Fibroblast of villous mesenchyme (primary cell): ENCODE results near the gene TELO2. TPM values are rescaled to one million over a fixed set of nuclear protein-coding genes. Genes with fewer than 3 reads are reported as not detected.

Experiments used
- DNase-seq: peaks from one replicate; pipeline ENCODE4 v3.0.0-alpha.2; 2010; ENCODE audit warnings: low read depth
- H3K4me3 ChIP-seq: 2 replicates; pipeline ENCODE4 v1.5.1; 2011; ENCODE audit warnings: low read depth, mild to moderate bottlenecking, low read length
- CTCF ChIP-seq: IDR thresholded peaks from 2 replicates; pipeline ENCODE4 v1.5.1; 2012; ENCODE audit warnings: low read depth, mild to moderate bottlenecking, low read length; ENCODE audit not compliant: insufficient read depth
- total RNA-seq: library from RNA; depleted of rRNA; stranded (reverse); fragments of >200 nt; gene quantifications from 2 replicates; pipeline ENCODE4 v1.2.3, GENCODE V29; 2012

TELO2 gene
- total RNA-seq, 1 donor: 21.6 TPM

- no peak for TF ChIP-seq CTCF
- H3K4me3 ChIP-seq: no peak overlapping the region
- peak; percentile 74 for DNase-seq
Measured at GRCh38 chr16:1532081-1532760, 39.1 kb downstream of the TELO2 start.

GRCh38 chr16:1532771-1533170 is 39.6 kb downstream of the TELO2 start:
- no peak for TF ChIP-seq CTCF
- no peak for DNase-seq
- H3K4me3 ChIP-seq: no peak overlapping the region

- TF ChIP-seq CTCF: no peak
- peak; percentile 90 for DNase-seq
- peak within 1 kb of the TSS; percentile 66 for H3K4me3 ChIP-seq
Measured at GRCh38 chr16:1533443-1533951, 40.3 kb downstream of the TELO2 start, which contains the start of gene TMEM204. Gene TMEM204 (plus strand): TSS chr16:1533666. CDS start chr16:1534276, 610 bp downstream.

GRCh38 chr16:1534021-1535020 is 41.2 kb downstream of the TELO2 start:
- no peak for TF ChIP-seq CTCF
- DNase-seq: peak; percentile 38
- peak overlapping the region; percentile 66 for H3K4me3 ChIP-seq

- peak overlapping the region; percentile 66 for H3K4me3 ChIP-seq
- no peak for TF ChIP-seq CTCF
- peak; percentile 56 for DNase-seq
Measured at GRCh38 chr16:1535391-1536291, 42.5 kb downstream of the TELO2 start.

- DNase-seq: no peak
- H3K4me3 ChIP-seq: no peak overlapping the region
- TF ChIP-seq CTCF: no peak
Measured at GRCh38 chr16:1536601-1537000, 43.4 kb downstream of the TELO2 start.
